Measurements from ENCODE around the gene CLIC4. TPM values are rescaled to one million over a fixed set of nuclear protein-coding genes. Genes with fewer than 3 reads are reported as not detected.
"Not testable (repeated sequence)": the region's sequence is repeated elsewhere in the genome, so short reads cannot be mapped to it uniquely, and the experiment has no call there.

CLIC4 gene
- total RNA-seq, 4 donors from 2014 or later = 37.3 to 74.5 (median 45.6) TPM

DNA sequence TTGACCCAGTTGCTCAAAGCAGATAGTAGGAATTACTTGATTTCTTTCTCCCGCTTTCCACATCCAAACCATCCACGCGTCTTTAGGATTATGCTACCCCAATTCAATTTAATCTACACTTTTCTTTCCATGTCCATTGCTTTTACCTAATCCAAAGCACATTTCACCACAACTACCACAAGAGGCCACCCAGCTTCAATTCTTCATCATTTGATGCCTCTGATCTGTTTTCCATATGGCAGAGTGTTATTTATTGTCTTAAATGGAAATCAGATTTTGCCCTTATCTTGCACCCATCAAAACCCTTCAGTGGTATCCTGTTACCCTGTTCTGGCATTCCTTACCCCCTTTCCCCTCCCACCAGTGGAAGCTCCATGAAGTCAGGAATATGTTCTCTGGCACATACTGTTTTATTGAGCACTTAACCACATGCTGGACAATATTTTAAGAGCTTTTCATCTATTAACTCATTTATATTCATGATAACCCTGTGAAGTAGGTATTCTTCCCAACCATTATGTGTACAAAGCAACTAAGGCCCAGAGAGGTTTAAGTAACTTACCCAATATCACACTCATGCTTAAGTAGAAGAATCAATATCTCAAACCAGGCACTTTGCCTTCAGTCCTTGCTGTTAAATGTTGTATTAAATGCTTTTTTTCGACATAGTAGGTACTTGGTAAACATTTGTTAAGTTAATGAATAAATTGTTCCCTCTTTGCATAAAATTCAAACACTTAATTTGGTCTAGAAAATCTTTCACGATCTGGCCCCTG lies 34.6 kb downstream of the CLIC4 start:
- ATAC-seq (no peak), DNase-seq (no peak)
- in situ Hi-C loops (cut with MboI; ENCODE audit: low sequenced_read_pairs in 4 of 4) (no loop called here), intact Hi-C loops (cut with DNase I; ENCODE audit: low total_unique reads) (no loop called here)
- Histone ChIP-seq H3K4me3 (no peak overlapping the region), H3K27ac (peak overlapping the region in 1 of 4 donors; percentile 7), H3K36me3 (no peaks in the 10 kb centered on the region), H3K4me1 (peaks cover 6 to 10% of the 10 kb centered on the region in 2 donors), H3K27me3 (no peaks in the 10 kb centered on the region), H3K9me3 (no peaks in the 10 kb centered on the region)
- TF ChIP-seq POLR2A (IDR thresholded peaks at IDR 0.05) = no peak
- TF ChIP-seq, protein P1, sequence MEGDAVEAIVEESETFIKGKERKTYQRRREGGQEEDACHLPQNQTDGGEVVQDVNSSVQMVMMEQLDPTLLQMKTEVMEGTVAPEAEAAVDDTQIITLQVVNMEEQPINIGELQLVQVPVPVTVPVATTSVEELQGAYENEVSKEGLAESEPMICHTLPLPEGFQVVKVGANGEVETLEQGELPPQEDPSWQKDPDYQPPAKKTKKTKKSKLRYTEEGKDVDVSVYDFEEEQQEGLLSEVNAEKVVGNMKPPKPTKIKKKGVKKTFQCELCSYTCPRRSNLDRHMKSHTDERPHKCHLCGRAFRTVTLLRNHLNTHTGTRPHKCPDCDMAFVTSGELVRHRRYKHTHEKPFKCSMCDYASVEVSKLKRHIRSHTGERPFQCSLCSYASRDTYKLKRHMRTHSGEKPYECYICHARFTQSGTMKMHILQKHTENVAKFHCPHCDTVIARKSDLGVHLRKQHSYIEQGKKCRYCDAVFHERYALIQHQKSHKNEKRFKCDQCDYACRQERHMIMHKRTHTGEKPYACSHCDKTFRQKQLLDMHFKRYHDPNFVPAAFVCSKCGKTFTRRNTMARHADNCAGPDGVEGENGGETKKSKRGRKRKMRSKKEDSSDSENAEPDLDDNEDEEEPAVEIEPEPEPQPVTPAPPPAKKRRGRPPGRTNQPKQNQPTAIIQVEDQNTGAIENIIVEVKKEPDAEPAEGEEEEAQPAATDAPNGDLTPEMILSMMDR (IDR thresholded peaks at IDR 0.05 in 4 of 5, conservative IDR thresholded peaks at IDR 0.05 in 1 of 5) = no peak

DNA sequence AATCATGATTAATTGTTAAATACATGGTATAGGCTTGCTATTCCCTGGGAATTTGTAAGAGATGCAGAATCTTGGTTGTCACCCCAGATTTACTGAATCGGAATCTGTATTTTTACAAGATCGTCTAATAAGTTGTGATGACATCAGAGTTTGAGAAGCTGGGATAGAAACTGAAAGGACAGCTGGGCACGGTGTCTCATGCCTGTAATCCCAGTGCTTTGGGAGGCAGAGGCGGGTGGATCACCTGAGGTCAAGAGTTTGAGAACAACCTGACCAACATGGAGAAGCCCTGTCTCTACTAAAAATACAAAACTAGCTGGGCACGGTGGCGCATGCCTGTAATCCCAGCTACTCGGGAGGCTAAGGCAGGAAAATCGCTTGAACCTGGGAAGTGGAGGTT lies 35.4 kb downstream of the CLIC4 start:
- intact Hi-C loops (cut with DNase I; ENCODE audit: low total_unique reads) = not testable (repeated sequence)

DNA sequence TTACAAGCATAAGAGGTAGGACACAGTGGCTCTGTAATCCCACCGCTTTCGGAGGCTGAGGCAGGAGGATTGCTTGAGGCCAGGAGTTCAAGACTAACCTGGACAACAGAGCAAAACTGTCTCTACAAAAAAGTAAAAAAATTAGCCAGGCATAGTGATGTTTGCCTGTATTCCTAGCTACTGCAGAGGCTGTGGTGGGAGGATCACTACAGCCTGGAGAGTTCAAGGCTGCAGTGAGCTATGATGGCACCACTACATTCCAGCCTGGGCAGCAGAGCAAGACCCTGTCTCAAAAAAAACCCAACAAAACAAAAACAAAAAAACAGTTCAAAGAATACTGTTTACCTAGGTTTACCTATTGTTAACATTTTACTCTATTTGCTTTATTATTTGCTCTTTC lies 37.4 kb downstream of the CLIC4 start:
- H3K4me1 ChIP-seq = peaks cover 0 to 7% of the 10 kb centered on the region in 2 donors
- ATAC-seq (no peak), DNase-seq (no peak)
- H3K4me3 ChIP-seq = no peak overlapping the region
- intact Hi-C loops (cut with DNase I; ENCODE audit: low total_unique reads) (no loop called here), in situ Hi-C loops (cut with MboI; ENCODE audit: low sequenced_read_pairs in 4 of 4) (no loop called here)
- no peaks in the 10 kb centered on the region for H3K36me3 ChIP-seq
- no peaks in the 10 kb centered on the region for H3K9me3 ChIP-seq
- no peaks in the 10 kb centered on the region for H3K27me3 ChIP-seq
- no peak overlapping the region for H3K27ac ChIP-seq
- no peak for TF ChIP-seq POLR2A (IDR thresholded peaks at IDR 0.05)
- TF ChIP-seq, protein P1 (IDR thresholded peaks at IDR 0.05 in 4 of 5, conservative IDR thresholded peaks at IDR 0.05 in 1 of 5) = no peak

More for the DNA sequence above, 35.4 kb downstream of the CLIC4 start:
- H3K9me3 ChIP-seq; ATAC-seq; in situ Hi-C loops (cut with MboI; ENCODE audit: low sequenced_read_pairs in 4 of 4); H3K27ac ChIP-seq; H3K36me3 ChIP-seq; H3K27me3 ChIP-seq; DNase-seq; H3K4me3 ChIP-seq: not testable (repeated sequence)
- peaks cover 6 to 10% of the 10 kb centered on the region in 2 donors for H3K4me1 ChIP-seq

DNA sequence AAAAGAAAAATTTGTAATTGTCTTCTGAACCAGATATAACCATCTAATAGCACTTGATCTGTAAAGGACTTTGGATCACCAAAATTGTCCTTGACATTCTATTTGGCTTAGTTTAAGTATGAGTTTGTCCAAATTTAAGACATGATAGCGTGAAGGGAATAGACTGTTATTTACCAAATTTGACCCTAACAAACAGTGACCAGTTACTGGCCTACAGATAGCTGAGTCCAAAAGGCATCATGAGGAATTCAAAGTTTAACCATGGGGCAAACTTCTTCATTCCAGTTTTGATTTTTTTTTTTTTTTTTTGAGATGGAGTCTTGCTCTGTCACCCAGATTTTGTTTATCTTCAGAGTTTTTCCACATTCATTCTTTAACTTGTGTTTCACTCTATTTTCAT lies 38.5 kb downstream of the CLIC4 start:
- TF ChIP-seq, protein P1 (IDR thresholded peaks at IDR 0.05 in 4 of 5, conservative IDR thresholded peaks at IDR 0.05 in 1 of 5) = no peak
- TF ChIP-seq POLR2A (IDR thresholded peaks at IDR 0.05) = no peak
- no peaks in the 10 kb centered on the region for H3K9me3 ChIP-seq
- no peaks in the 10 kb centered on the region for H3K27me3 ChIP-seq
- ATAC-seq (no peak), DNase-seq (no peak)
- no peak overlapping the region for H3K27ac ChIP-seq
- H3K36me3 ChIP-seq = no peaks in the 10 kb centered on the region
- intact Hi-C loops (cut with DNase I; ENCODE audit: low total_unique reads) = no loop called here
- in situ Hi-C loops (cut with MboI; ENCODE audit: low sequenced_read_pairs in 4 of 4) = no loop called here
- peaks cover 0 to 7% of the 10 kb centered on the region in 2 donors for H3K4me1 ChIP-seq
- no peak overlapping the region for H3K4me3 ChIP-seq

DNA sequence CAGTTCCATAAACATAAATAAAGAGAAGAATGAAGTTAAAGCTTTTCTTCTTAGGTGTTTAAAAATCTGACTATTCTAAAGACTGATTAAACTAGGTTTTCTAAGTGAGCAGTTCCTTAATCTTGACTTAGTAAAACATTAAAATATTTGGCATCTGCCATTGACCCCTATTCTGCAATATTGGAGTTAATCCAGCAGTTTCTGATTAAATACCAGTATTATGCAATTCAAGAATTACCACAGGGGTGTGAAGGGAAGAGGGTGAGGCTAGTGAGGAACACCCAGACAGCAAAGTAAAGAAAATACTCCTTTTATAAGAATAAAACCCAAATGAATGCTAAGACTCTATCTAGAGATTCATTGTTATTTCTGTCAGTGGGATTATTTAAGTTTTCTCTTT lies 40.9 kb downstream of the CLIC4 start:
- peak overlapping the region in 2 of 4 donors; percentile 31 to 36 for H3K27ac ChIP-seq
- no peaks in the 10 kb centered on the region for H3K27me3 ChIP-seq
- H3K4me1 ChIP-seq = peaks cover 0 to 7% of the 10 kb centered on the region in 2 donors
- ATAC-seq (peak in 1 of 2 donors; percentile 52), DNase-seq (no peak)
- H3K9me3 ChIP-seq = no peaks in the 10 kb centered on the region
- in situ Hi-C loops (cut with MboI; ENCODE audit: low sequenced_read_pairs in 4 of 4) (no loop called here), intact Hi-C loops (cut with DNase I; ENCODE audit: low total_unique reads) (no loop called here)
- no peaks in the 10 kb centered on the region for H3K36me3 ChIP-seq
- TF ChIP-seq, protein P1 (IDR thresholded peaks at IDR 0.05 in 4 of 5, conservative IDR thresholded peaks at IDR 0.05 in 1 of 5) = no peak
- no peak for TF ChIP-seq POLR2A (IDR thresholded peaks at IDR 0.05)
- H3K4me3 ChIP-seq = no peak overlapping the region
